C4-2B (cell line): ENCODE data around the gene GLYR1.

Experiments
- ZFX ChIP-seq: fragments of 450-650 bp; IDR thresholded peaks from 2 replicates; pipeline ENCODE4 v1.6.1; 2017
- TF ChIP-seq, protein P1 (sequence below): fragments of 450-650 bp; conservative IDR thresholded peaks from 2 replicates; pipeline ENCODE4 v1.5.1; 2017; ENCODE audit warnings: mild to moderate bottlenecking

DNA sequence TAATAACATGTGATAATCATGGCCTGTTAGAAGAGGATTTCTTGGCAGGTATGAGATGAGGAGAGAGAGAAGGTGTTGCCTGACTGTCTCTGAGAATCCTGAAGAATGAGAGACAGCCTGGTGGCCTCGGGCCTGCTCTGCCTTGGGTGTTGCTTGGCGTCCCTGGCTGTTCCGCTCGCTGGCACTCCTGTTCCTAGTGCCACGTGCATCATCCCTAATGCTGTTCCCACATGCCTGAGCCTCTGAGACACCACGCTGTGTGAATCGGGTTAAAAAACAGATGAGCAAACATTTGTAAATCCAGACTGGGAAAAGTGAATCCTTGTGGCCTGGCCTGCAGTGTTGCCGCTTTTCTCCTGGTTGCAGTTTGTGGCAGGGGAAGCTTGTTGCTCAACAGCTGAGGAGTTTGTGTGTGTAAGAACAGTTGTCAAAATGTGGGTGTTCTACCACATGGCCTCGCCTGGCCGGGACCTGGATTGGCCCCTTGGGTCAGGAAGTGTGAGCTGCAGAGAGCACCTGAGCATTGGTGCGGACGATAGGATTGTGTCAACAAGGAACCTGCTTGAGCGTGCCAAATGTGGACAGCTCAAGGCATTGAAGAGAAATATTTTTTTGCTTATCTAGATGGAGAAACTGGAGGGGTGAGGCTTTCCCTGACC lies 22.2 kb upstream of the GLYR1 start:
- TF ChIP-seq, protein P1, sequence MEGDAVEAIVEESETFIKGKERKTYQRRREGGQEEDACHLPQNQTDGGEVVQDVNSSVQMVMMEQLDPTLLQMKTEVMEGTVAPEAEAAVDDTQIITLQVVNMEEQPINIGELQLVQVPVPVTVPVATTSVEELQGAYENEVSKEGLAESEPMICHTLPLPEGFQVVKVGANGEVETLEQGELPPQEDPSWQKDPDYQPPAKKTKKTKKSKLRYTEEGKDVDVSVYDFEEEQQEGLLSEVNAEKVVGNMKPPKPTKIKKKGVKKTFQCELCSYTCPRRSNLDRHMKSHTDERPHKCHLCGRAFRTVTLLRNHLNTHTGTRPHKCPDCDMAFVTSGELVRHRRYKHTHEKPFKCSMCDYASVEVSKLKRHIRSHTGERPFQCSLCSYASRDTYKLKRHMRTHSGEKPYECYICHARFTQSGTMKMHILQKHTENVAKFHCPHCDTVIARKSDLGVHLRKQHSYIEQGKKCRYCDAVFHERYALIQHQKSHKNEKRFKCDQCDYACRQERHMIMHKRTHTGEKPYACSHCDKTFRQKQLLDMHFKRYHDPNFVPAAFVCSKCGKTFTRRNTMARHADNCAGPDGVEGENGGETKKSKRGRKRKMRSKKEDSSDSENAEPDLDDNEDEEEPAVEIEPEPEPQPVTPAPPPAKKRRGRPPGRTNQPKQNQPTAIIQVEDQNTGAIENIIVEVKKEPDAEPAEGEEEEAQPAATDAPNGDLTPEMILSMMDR: no peak
- TF ChIP-seq ZFX: 0 out of 2 replicates have a peak, but pooled peaks have one; percentile 13
